DOHH2 (cell line): ENCODE measurements around the gene RGMA.

Experiments used
- CTCF ChIP-seq: fragments of 200-600 bp; sonication (generic); IDR thresholded peaks from one replicate; pipeline ENCODE4 v1.5.1; 2014; ENCODE audit warnings: antibody characterized with exemption, mild to moderate bottlenecking, low read depth, low read length; ENCODE audit not compliant: poor library complexity, severe bottlenecking
- EZH2phosphoT487 ChIP-seq: fragments of 200-600 bp; sonication (generic); IDR thresholded peaks from 2 replicates; pipeline ENCODE4 v1.6.1; 2017; ENCODE audit warnings: borderline replicate concordance, mild to moderate bottlenecking, antibody characterized with exemption, low read length, moderate library complexity, mixed read lengths

- TF ChIP-seq CTCF, result no peak
- TF ChIP-seq EZH2phosphoT487, result no peak
Measured at GRCh38 chr15:93067649-93068085, 21.3 kb downstream of the RGMA start.
